GM19438 (cell line): ENCODE results near the gene CTNNA2.

ENCODE experiments used
- ATAC-seq: cut with Tn5 transposase; IDR thresholded peaks from one replicate; pipeline ENCODE4 v1.9.1; 2021; ENCODE audit warnings: low read depth; ENCODE audit not compliant: unreplicated experiment

CTNNA2 gene

GRCh38 chr2:79844011-79844410 lies 331.2 kb downstream of the CTNNA2 start:
- no peak for ATAC-seq

- no peak for ATAC-seq
Observed at GRCh38 chr2:79846878-79847277, 334.0 kb downstream of the CTNNA2 start.

GRCh38 chr2:79849241-79849640 lies 336.4 kb downstream of the CTNNA2 start:
- ATAC-seq: no peak

GRCh38 chr2:79849949-79850348 lies 337.1 kb downstream of the CTNNA2 start:
- ATAC-seq: no peak

- no peak for ATAC-seq
Observed at GRCh38 chr2:79850912-79851311, 338.1 kb downstream of the CTNNA2 start.

GRCh38 chr2:79855264-79856006 lies 342.6 kb downstream of the CTNNA2 start:
- no peak for ATAC-seq

- ATAC-seq: no peak
Observed at GRCh38 chr2:79857888-79858287, 345.0 kb downstream of the CTNNA2 start.

GRCh38 chr2:79860228-79861058 lies 347.6 kb downstream of the CTNNA2 start:
- no peak for ATAC-seq

GRCh38 chr2:79861059-79861374 lies 348.2 kb downstream of the CTNNA2 start:
- ATAC-seq: no peak

- no peak for ATAC-seq
Observed at GRCh38 chr2:79862756-79863155, 349.9 kb downstream of the CTNNA2 start.

GRCh38 chr2:79872656-79873055 lies 359.8 kb downstream of the CTNNA2 start:
- no peak for ATAC-seq

- ATAC-seq: no peak
Observed at GRCh38 chr2:79874015-79874414, 361.2 kb downstream of the CTNNA2 start.

- no peak for ATAC-seq
Observed at GRCh38 chr2:79876430-79876829, 363.6 kb downstream of the CTNNA2 start.

GRCh38 chr2:79882548-79882947 lies 369.7 kb downstream of the CTNNA2 start:
- no peak for ATAC-seq

- ATAC-seq: peak; percentile 68
Observed at GRCh38 chr2:79887747-79888374, 375.0 kb downstream of the CTNNA2 start.

GRCh38 chr2:79892123-79892522 lies 379.3 kb downstream of the CTNNA2 start:
- ATAC-seq: no peak

GRCh38 chr2:79899196-79899595 lies 386.3 kb downstream of the CTNNA2 start:
- ATAC-seq: no peak

GRCh38 chr2:79901161-79901560 lies 388.3 kb downstream of the CTNNA2 start:
- ATAC-seq: no peak

- ATAC-seq: no peak
Observed at GRCh38 chr2:79903222-79904000, 390.6 kb downstream of the CTNNA2 start.

GRCh38 chr2:79906139-79906890 lies 393.5 kb downstream of the CTNNA2 start:
- ATAC-seq: no peak
